OCI-LY7 (cell line): Measurements from ENCODE around the gene PPP1R16B. TPM values are rescaled to one million over a fixed set of nuclear protein-coding genes. Genes with fewer than 3 reads are reported as not detected.
A peak's percentile ranks its signal among the peaks of the same experiment; 100 is the strongest.

Source experiments
- BruUV-seq: library from RNA; stranded (reverse); fragments of 400-500 nt; replicated peaks from 2 replicates; lab custom pipeline; 2021; lab: Mats Ljungman, UMichigan
- CTCF ChIA-PET: fragments of 300-600 bp; sonication (Branson Sonifier 250); formaldehyde crosslinking; loops from one replicate; lab custom pipeline; 2022; ENCODE audit warnings: antibody characterized with exemption; ENCODE audit not compliant: unreplicated experiment; lab: Charles Lee
- POLR2A ChIA-PET: fragments of 300-600 bp; sonication (Branson Sonifier 250); formaldehyde crosslinking; loops from one replicate; lab custom pipeline; 2022; ENCODE audit warnings: antibody characterized with exemption; lab: Charles Lee
- DNase-seq: peaks from one replicate; pipeline ENCODE4 v3.0.0-alpha.2; 2015; ENCODE audit warnings: low spot score
- H2AFZ ChIP-seq: fragments of 200-600 bp; sonication (generic), shearing (Covaris generic); 2 replicates; pipeline ENCODE4 v1.6.1; 2014; ENCODE audit warnings: mild to moderate bottlenecking, antibody characterized with exemption, low read length, moderate library complexity
- H3K27ac ChIP-seq: fragments of 200-600 bp; sonication (generic); 2 replicates; pipeline ENCODE4 v1.5.1; 2014; ENCODE audit warnings: mixed run types, low read depth, mild to moderate bottlenecking, moderate library complexity, low read length, inconsistent platforms; ENCODE audit not compliant: poor library complexity, severe bottlenecking
- H3K36me3 ChIP-seq: fragments of 200-600 bp; sonication (generic); 2 replicates; pipeline ENCODE4 v1.6.1; 2014; ENCODE audit warnings: mild to moderate bottlenecking, antibody characterized with exemption, low read length, moderate library complexity, mixed read lengths; ENCODE audit not compliant: insufficient read depth
- H3K4me1 ChIP-seq: fragments of 200-600 bp; sonication (generic); 2 replicates; pipeline ENCODE4 v1.5.1; 2014; ENCODE audit warnings: mild to moderate bottlenecking, low read length; ENCODE audit not compliant: insufficient read depth, poor library complexity, severe bottlenecking
- H3K4me2 ChIP-seq: fragments of 200-600 bp; sonication (generic); 2 replicates; pipeline ENCODE4 v1.6.1; 2014; ENCODE audit warnings: mild to moderate bottlenecking, low read length
- H3K4me3 ChIP-seq: fragments of 200-600 bp; sonication (generic); 2 replicates; pipeline ENCODE4 v1.5.1; 2014; ENCODE audit warnings: mild to moderate bottlenecking, low read depth, low read length; ENCODE audit not compliant: poor library complexity, severe bottlenecking
- H3K79me2 ChIP-seq: fragments of 200-600 bp; sonication (generic); 2 replicates; pipeline ENCODE4 v1.6.1; 2016; ENCODE audit warnings: low read depth, mild to moderate bottlenecking, low read length, moderate library complexity, mixed read lengths; ENCODE audit not compliant: insufficient read depth
- H3K9me2 ChIP-seq: fragments of 200-600 bp; sonication (generic); 2 replicates; pipeline ENCODE4 v1.6.1; 2016; ENCODE audit warnings: mild to moderate bottlenecking, low read length, mixed read lengths; ENCODE audit not compliant: insufficient read depth
- H3K9me3 ChIP-seq: fragments of 200-600 bp; sonication (generic); 2 replicates; pipeline ENCODE4 v1.6.1; 2014; ENCODE audit warnings: mild to moderate bottlenecking, mixed run types, low read length, mixed read lengths
- H4K20me1 ChIP-seq: fragments of 200-600 bp; sonication (generic); 2 replicates; pipeline ENCODE4 v1.6.1; 2014; ENCODE audit warnings: mild to moderate bottlenecking, antibody characterized with exemption, low read length, moderate library complexity, mixed read lengths; ENCODE audit not compliant: insufficient read depth
- CTCF ChIP-seq: fragments of 200-600 bp; sonication (generic); conservative IDR thresholded peaks from 2 replicates; pipeline ENCODE4 v1.5.1; 2014; ENCODE audit warnings: mild to moderate bottlenecking, antibody characterized with exemption, low read length, moderate library complexity, mixed read lengths
- EZH2phosphoT487 ChIP-seq: fragments of 200-600 bp; sonication (generic); IDR thresholded peaks from 2 replicates; pipeline ENCODE4 v1.6.1; 2018; ENCODE audit warnings: low read depth, borderline replicate concordance, mild to moderate bottlenecking, mixed run types, antibody characterized with exemption, low read length, moderate library complexity, mixed read lengths
- intact Hi-C: fragments of 100-400 bp; cut with micrococcal nuclease; formaldehyde crosslinking; loops from one replicate; pipeline ENCODE4 v1.10.0; 2022; ENCODE audit not compliant: unreplicated experiment
- total RNA-seq, 2 experiments: library from RNA; depleted of rRNA in 1 of 2; stranded (reverse); fragments of >200 nt in 1 of 2; shearing (Covaris generic) in 1 of 2; gene quantifications; 2 replicates each; pipeline ENCODE4 v1.2.3, GENCODE V29; 2014 to 2022

PPP1R16B gene
- total RNA-seq, 2 experiments from 2014 or later = 45.4 to 49.7 TPM

- BruUV-seq = no TSS peak
- H3K79me2 ChIP-seq = peaks cover 55% of the 10 kb centered on the region
- H2AFZ ChIP-seq = no peak overlapping the region; the same call in 1 of the 2 replicates
- DNase-seq = no peak
- no peaks in the 10 kb centered on the region for H4K20me1 ChIP-seq
- peaks cover 91% of the 10 kb centered on the region for H3K4me1 ChIP-seq
- ChIA-PET POLR2A (interaction anchor here (1.4 kb wide), 1 partner anchor 10 kb away, joined by 4 read pairs; no protein-coding TSS in a partner anchor), CTCF (no interaction called here)
- H3K36me3 ChIP-seq = peaks cover 16% of the 10 kb centered on the region
- H3K27ac ChIP-seq = peak overlapping the region; percentile 86
- no peaks in the 10 kb centered on the region for H3K9me2 ChIP-seq
- H3K9me3 ChIP-seq = peaks cover 4% of the 10 kb centered on the region; the same call in 1 of the 2 replicates
- no peak overlapping the region for H3K4me3 ChIP-seq
- intact Hi-C loops = no loop called here
- peak overlapping the region; percentile 72 for H3K4me2 ChIP-seq
- TF ChIP-seq EZH2phosphoT487 (no peak), CTCF (no peak)
Measured at GRCh38 chr20:38864662-38865061, 59.2 kb downstream of the PPP1R16B start.

- peaks cover 51% of the 10 kb centered on the region for H3K79me2 ChIP-seq
- H3K4me3 ChIP-seq = no peak overlapping the region
- no peaks in the 10 kb centered on the region for H4K20me1 ChIP-seq
- peaks cover 16% of the 10 kb centered on the region for H3K36me3 ChIP-seq
- CTCF ChIA-PET = no interaction called here
- no peak for DNase-seq
- H3K9me2 ChIP-seq = no peaks in the 10 kb centered on the region
- BruUV-seq = no TSS peak
- H3K9me3 ChIP-seq = peaks cover 4% of the 10 kb centered on the region; the same call in 1 of the 2 replicates
- POLR2A ChIA-PET = interaction anchor here (0.5 to 2.7 kb wide), 6 partner anchors 8 to 27 kb away, joined by 3 to 9 read pairs (median 4); no protein-coding TSS in a partner anchor
- intact Hi-C loops = no loop called here
- H3K4me1 ChIP-seq = peaks cover 91% of the 10 kb centered on the region
- no peak for TF ChIP-seq EZH2phosphoT487
- no peak for TF ChIP-seq CTCF
- no peak overlapping the region for H2AFZ ChIP-seq
- peak overlapping the region; percentile 33 for H3K4me2 ChIP-seq
- H3K27ac ChIP-seq = peak overlapping the region; percentile 52
Measured at GRCh38 chr20:38866265-38867061, 61.0 kb downstream of the PPP1R16B start.

- no peak overlapping the region; the same call in 1 of the 2 replicates for H3K4me2 ChIP-seq
- peaks cover 4% of the 10 kb centered on the region; the same call in 1 of the 2 replicates for H3K9me3 ChIP-seq
- intact Hi-C loops = no loop called here
- H3K36me3 ChIP-seq = peaks cover 16% of the 10 kb centered on the region
- CTCF ChIA-PET = no interaction called here
- BruUV-seq = no TSS peak
- TF ChIP-seq CTCF = no peak
- no peak for TF ChIP-seq EZH2phosphoT487
- H4K20me1 ChIP-seq = no peaks in the 10 kb centered on the region
- DNase-seq = no peak
- no peak overlapping the region for H3K4me3 ChIP-seq
- peak overlapping the region; percentile 52 for H3K27ac ChIP-seq
- POLR2A ChIA-PET = interaction anchor here (0.5 to 2.7 kb wide), 6 partner anchors 11 to 31 kb away, joined by 3 to 9 read pairs (median 4); no protein-coding TSS in a partner anchor
- H3K4me1 ChIP-seq = peaks cover 91% of the 10 kb centered on the region
- no peaks in the 10 kb centered on the region for H3K9me2 ChIP-seq
- peaks cover 51% of the 10 kb centered on the region for H3K79me2 ChIP-seq
- H2AFZ ChIP-seq = no peak overlapping the region
Measured at GRCh38 chr20:38867062-38867359, 61.5 kb downstream of the PPP1R16B start.
